H1 (cell line): Measurements from ENCODE around the gene PLA2G4A.

Source experiments
- CTCF ChIP-seq, 3 experiments: IDR thresholded peaks; 1 replicate in 2 of 3; 2 replicates in 1 of 3; pipeline versions ENCODE4 v1.5.1 to v1.6.1; 2011; ENCODE audit warnings: low read length in 3 of 3, mild to moderate bottlenecking in 3 of 3, inconsistent platforms in 2 of 3, low read depth in 1 of 3, moderate library complexity in 1 of 3; ENCODE audit not compliant: insufficient read depth in 1 of 3; ENCODE audit errors: control extremely low read depth in 1 of 3
- EGR1 ChIP-seq: IDR thresholded peaks from 2 replicates; pipeline ENCODE4 v1.6.1; 2011; ENCODE audit warnings: low read depth, low read length, borderline replicate concordance
- EP300 ChIP-seq, 2 experiments: IDR thresholded peaks; 1 replicate in 1 of 2; 2 replicates in 1 of 2; pipeline ENCODE4 v1.6.1; 2011 to 2012; ENCODE audit warnings: low read depth in 2 of 2, low read length in 2 of 2, mild to moderate bottlenecking in 2 of 2, borderline replicate concordance in 1 of 2, inconsistent platforms in 1 of 2, moderate library complexity in 1 of 2
- EZH2 ChIP-seq: fragments of 200-600 bp; sonication (generic); IDR thresholded peaks from 2 replicates; pipeline ENCODE4 v1.7.1; 2012; ENCODE audit warnings: low read depth, mild to moderate bottlenecking, moderate library complexity, low read length, inconsistent platforms; ENCODE audit not compliant: severe bottlenecking
- NANOG ChIP-seq: IDR thresholded peaks from 2 replicates; pipeline ENCODE4 v1.6.1; 2011; ENCODE audit warnings: low read length, low read depth, mild to moderate bottlenecking, inconsistent platforms; ENCODE audit not compliant: insufficient read depth, poor library complexity, severe bottlenecking
- NRF1 ChIP-seq: IDR thresholded peaks from 2 replicates; pipeline ENCODE4 v1.6.1; 2011; ENCODE audit warnings: mild to moderate bottlenecking, low read depth, low read length, improper control_type of control experiment
- POLR2A ChIP-seq, 2 experiments: IDR thresholded peaks; 1 replicate in 1 of 2; 2 replicates in 1 of 2; pipeline ENCODE4 v1.6.1; 2011; ENCODE audit warnings: low read depth in 2 of 2, low read length in 2 of 2, mild to moderate bottlenecking in 2 of 2; ENCODE audit errors: control extremely low read depth in 1 of 2
- RBBP5 ChIP-seq: IDR thresholded peaks from 2 replicates; pipeline ENCODE4 v1.7.1; 2012; ENCODE audit warnings: low read depth, mild to moderate bottlenecking, inconsistent platforms, low read length, moderate library complexity, borderline replicate concordance
- RNF2 ChIP-seq: fragments of 200-900, 300-1000 bp; sonication (generic); IDR thresholded peaks from 2 replicates; pipeline ENCODE4 v1.7.1; 2016; ENCODE audit warnings: borderline replicate concordance, low read depth, mild to moderate bottlenecking, antibody characterized with exemption, low read length; ENCODE audit not compliant: poor library complexity, severe bottlenecking; ENCODE audit errors: missing control alignments
- SIN3A ChIP-seq, 2 experiments: IDR thresholded peaks in 1 of 2; conservative IDR thresholded peaks in 1 of 2; 2 replicates each; pipeline ENCODE4 v1.6.1; 2011 to 2012; ENCODE audit warnings: low read length in 2 of 2, improper control_type of control experiment in 1 of 2, low read depth in 1 of 2, mild to moderate bottlenecking in 1 of 2
- SP2 ChIP-seq: IDR thresholded peaks from 2 replicates; pipeline ENCODE4 v1.6.1; 2012; ENCODE audit warnings: mild to moderate bottlenecking, low read length, inconsistent platforms
- TEAD4 ChIP-seq: IDR thresholded peaks from 2 replicates; pipeline ENCODE4 v1.6.1; 2012; ENCODE audit warnings: low read depth, low read length, inconsistent platforms, mixed read lengths
- TF ChIP-seq, protein P1 (sequence below): IDR thresholded peaks from 2 replicates; pipeline ENCODE4 v1.6.1; 2012; ENCODE audit warnings: low read length, inconsistent platforms
- TF ChIP-seq, protein P2 (sequence below): IDR thresholded peaks from 2 replicates; pipeline ENCODE4 v1.6.1; 2012; ENCODE audit warnings: inconsistent platforms

- TF ChIP-seq CTCF (IDR thresholded peaks at IDR 0.05; ENCODE audit: control extremely low read depth in 1 of 3, insufficient read depth in 1 of 3, low read depth in 1 of 3, low read length in 3 of 3), result no peak
- TF ChIP-seq, protein P1, sequence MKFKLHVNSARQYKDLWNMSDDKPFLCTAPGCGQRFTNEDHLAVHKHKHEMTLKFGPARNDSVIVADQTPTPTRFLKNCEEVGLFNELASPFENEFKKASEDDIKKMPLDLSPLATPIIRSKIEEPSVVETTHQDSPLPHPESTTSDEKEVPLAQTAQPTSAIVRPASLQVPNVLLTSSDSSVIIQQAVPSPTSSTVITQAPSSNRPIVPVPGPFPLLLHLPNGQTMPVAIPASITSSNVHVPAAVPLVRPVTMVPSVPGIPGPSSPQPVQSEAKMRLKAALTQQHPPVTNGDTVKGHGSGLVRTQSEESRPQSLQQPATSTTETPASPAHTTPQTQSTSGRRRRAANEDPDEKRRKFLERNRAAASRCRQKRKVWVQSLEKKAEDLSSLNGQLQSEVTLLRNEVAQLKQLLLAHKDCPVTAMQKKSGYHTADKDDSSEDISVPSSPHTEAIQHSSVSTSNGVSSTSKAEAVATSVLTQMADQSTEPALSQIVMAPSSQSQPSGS, result no peak
- TF ChIP-seq EP300 (IDR thresholded peaks at IDR 0.05; ENCODE audit: borderline replicate concordance in 1 of 2, low read depth in 2 of 2, low read length in 2 of 2), result no peak
- no peak for TF ChIP-seq RNF2
- TF ChIP-seq POLR2A (IDR thresholded peaks at IDR 0.05; ENCODE audit: control extremely low read depth in 1 of 2, low read depth in 2 of 2, low read length in 2 of 2), result no peak
- TF ChIP-seq EGR1, result no peak
- TF ChIP-seq, protein P2, sequence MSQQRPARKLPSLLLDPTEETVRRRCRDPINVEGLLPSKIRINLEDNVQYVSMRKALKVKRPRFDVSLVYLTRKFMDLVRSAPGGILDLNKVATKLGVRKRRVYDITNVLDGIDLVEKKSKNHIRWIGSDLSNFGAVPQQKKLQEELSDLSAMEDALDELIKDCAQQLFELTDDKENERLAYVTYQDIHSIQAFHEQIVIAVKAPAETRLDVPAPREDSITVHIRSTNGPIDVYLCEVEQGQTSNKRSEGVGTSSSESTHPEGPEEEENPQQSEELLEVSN, result no peak
- no peak for TF ChIP-seq TEAD4
- no peak for TF ChIP-seq SP2
- TF ChIP-seq NANOG, result no peak
- no peak for TF ChIP-seq RBBP5
- no peak for TF ChIP-seq EZH2
- no peak for TF ChIP-seq SIN3A (conservative IDR thresholded peaks at IDR 0.05 in 1 of 2, IDR thresholded peaks at IDR 0.05 in 1 of 2; ENCODE audit: low read depth in 1 of 2, low read length in 2 of 2)
- TF ChIP-seq NRF1, result no peak
Measured at GRCh38 chr1:186927884-186928283, 99.1 kb downstream of the PLA2G4A start.
